Bone marrow (tissue), 2 donors: ENCODE results near the gene LY9.
"Not testable (repeated sequence)": the region's sequence is repeated elsewhere in the genome, so short reads cannot be mapped to it uniquely, and the experiment has no call there.

ENCODE experiments used
- DNase-seq, 2 donors: peaks; one replicate each; lab custom pipeline; 2025; lab: John Stamatoyannopoulos, UW

The LY9 gene

GRCh38 chr1:160865337-160865736 is 69.4 kb downstream of the LY9 start:
- no peak for DNase-seq

DNA sequence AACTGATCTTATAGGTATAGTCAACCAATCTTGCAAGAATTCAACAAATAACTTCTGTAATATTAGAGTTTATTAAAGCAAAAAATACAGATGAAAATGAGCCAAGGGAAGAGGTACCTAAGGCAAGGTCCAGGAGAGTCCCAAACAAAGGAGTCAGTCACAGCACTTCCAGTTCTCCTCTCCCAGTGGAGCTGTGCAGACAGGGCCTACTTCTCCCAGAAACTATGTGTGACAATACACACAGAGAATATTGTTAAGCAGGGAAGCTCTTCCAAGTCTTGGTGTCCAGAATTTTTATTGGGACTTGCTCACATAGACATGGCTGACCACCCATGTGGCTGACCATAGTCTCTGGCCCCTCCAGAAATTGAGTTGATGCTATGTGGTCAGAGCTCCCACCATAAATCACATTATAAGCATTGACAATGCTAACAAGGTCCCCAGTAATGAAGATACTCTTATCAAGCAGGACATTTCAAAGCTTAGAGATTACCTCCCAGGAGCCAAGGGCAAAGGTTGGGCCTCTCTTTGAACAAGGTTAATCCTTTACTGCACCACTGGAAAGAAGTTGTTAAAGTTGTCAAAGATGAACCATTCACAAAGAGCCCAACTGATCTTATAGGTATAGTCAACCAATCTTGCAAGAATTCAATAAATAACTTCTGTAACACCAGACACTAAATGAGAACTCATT is 70.2 kb downstream of the LY9 start:
- DNase-seq = no peak

DNA sequence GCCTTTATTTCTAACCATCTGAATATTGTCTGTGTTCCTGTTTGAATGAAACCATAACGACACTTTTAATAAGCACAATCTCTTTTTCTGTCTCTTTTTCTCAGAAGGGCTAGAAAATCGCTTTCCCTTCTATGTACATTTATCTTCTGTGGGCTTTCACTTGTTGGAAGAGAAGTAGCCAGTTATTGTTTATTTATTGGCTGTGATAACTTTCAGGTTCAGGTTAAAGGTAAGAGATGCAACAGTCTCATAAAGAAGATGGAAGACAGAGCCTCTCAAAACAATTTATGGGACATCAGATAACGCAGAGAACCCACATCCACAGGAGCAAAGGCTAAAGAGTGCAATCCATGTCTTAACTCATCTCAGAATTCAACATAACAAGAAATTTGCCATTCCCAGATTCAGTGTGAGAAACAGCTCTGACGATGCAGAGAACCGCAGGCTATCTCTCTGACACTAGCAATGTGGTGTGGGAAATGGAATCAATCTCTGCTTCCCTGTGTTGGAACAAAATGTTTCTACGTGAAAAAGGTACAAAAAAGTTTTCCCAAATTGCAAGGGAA is 70.8 kb downstream of the LY9 start:
- DNase-seq = no peak

DNA sequence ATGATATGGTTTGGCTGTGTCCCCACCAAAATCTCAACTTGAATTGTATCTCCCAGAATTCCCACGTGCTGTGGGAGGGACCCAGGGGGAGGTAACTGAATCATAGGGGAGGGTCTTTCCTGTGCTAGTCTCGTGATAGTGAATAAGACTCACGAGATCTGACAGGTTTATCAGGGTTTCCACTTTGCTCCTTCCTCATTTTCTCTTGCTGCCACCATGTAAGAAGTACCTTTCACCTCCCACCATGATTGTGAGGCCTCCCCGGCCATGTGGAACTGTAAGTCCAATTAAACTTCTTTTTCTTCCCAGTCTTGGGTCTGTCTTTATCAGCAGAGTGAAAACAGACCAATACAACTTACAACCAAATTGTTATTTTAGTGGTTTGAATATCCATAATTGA is 71.7 kb downstream of the LY9 start:
- not testable (repeated sequence) for DNase-seq

- DNase-seq = peak in 1 of 2 donors; percentile 59
Measured at GRCh38 chr1:160868141-160868540, 72.2 kb downstream of the LY9 start.

DNA sequence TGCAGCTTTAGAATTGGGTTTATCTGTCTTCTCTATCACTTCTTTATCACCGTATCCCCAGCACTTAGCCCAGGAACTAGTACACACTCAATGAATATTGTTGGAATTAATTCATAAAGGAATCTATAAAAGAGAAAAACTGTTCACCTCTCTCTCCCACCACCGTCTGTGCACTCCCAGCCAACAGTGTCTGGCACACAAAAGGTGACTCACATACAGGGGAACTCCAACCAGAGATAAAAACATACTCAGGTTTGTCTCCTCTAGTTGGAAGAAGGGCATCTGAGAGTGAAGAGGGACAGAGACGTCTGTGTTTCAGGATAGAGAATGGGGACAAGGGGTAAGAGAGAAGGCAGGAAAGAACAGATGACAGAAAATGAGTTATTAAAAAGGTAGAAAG is 79.0 kb downstream of the LY9 start:
- no peak for DNase-seq

DNA sequence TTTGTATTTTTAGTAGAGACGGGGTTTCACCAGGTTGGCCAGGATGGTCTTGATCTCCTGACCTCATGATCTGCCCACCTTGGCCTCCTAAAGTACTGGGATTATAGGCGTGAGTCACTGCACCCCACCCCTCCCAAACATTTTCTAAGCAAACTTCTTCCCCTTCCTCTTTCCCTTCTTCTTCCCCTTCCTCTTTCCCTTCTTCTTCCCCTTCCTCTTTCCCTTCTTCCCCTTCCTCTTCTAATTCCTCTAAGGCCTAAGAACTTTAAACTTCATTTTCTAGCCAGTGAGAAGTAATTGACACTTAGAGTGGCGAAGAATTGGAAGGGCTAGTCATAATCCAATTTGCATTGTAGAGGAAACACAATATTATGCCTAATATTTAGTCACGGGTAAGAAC is 79.6 kb downstream of the LY9 start:
- not testable (repeated sequence) for DNase-seq

DNA sequence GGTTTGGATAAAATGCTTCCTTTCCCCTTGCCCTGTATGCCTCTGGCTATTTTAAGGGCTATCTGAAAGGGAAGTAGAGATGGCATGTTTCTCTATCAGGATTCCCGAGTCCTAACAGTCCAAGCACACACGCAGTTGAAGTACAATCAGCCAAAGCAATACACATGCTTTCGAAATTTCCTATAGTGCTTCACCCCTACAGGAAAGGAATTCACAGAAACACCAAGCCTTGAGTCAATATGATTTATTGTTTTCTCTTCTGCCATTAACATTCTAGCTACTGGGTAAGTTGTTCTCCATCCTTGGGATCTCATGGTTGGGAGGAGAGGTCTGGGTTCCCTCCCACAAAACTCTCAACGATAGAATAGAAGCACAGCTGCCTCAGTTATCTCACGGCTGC is 80.3 kb downstream of the LY9 start:
- no peak for DNase-seq

DNA sequence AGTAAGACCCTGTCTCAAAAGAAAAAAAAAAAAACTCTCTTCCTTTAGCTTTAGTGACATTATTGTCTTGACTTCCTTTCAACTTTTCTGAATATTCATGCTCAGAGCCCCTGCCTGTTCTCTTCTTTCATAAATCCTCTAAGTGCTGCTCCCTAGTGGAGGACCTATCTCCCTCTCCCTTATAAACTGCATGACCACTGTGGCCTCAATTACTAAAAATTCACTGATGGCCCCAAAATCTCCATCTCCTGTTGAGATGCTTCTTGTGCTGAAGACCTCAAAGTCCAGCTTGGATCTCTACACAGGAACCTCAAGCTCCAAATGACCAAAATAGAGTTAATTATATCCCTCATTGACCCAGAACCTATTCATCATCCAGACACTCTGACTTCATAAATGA is 81.2 kb downstream of the LY9 start:
- DNase-seq = peak in 1 of 2 donors; percentile 66
